Activated CD8-positive, alpha-beta memory T cell treated with anti-CD3 and anti-CD28 coated beads for 1 hour (primary cell): ENCODE data around the gene PCDH15.

Source experiments
- DNase-seq, 2 donors: peaks; one replicate each; pipeline ENCODE4 v3.0.0-alpha.2; 2020; ENCODE audit warnings: low read depth in 1 of 2; ENCODE audit errors: extremely low read depth in 1 of 2

PCDH15 gene

DNA sequence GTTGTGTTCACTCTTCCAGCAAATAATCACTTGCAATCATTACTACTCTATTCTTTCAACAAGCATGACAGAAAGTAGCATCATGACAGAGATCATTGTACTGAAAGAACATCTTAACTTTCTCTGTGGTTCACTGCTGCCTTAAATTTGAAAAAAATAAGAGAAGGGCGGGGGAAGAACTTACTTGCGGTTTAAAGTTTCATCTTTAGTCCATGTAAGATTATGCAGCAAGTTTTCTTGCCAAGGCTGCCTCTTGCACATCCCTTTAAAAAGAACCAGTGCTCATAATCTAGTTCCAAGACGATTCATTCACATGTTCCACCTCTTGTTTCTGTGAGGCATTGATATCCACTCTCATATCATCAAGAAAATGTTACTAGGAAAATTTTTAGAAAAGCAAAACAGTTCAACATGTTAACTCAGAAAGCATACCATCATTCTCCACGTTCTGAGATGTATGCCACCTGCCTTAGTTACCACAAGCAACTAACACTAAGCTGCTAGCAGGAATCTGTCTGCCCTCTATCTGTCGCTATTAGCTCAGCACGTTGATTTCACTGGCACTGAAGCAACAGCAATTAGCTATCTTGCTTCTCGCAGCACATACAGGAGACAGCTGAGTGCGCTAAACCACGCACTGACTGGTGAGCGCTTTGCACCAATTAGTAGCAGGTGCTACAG lies at the start of gene PCDH15:
Gene PCDH15 (minus strand): TSS at position 491 of the 681 bp plus-strand sequence. CDS start 136,969 bp downstream, outside the sequence.
- DNase-seq = no peak

DNA sequence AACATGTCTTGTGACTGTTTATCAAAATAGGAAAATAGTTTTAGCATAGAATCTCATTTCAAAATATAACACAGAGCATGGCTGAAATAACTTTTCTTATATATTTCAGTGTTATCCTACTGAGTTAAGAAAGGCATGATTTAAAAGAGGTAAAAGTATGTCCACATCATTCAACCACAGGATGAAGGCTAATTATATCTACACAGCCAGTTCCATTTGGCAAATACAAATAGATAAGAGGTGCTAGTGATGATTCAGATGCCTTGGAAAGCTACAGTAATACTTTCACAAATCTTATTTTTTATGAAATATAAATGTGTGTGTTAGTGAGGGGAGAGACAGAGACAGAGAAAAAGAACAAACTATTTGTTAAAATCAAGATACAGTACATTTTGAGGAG lies 42.9 kb upstream of the PCDH15 start:
- DNase-seq = no peak

DNA sequence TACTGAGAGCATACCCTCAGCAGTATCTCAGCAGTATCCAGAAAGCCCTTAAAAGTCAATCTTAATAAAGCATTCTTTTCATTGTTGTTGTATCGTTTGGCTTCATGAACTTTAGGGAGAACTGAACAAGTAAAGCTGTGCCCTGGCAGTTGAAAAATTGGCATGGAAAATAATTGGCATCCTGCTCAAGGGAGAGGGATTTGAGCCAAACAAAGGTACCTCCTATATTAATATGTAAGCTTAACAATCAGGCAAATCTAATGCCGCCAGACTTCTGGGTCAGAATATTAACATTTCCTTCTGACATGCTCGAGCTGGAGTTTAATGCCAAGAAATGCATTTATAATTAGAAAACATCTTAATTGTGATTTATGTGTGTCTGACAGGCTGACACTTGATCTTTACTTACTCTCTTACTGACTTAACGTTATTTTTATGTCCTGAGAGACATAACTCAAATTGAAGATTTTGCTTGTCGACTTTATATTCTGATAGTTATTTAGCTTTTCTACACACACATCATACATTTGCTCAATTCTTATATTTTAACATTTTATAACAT lies 42.1 kb upstream of the PCDH15 start:
- no peak for DNase-seq

DNA sequence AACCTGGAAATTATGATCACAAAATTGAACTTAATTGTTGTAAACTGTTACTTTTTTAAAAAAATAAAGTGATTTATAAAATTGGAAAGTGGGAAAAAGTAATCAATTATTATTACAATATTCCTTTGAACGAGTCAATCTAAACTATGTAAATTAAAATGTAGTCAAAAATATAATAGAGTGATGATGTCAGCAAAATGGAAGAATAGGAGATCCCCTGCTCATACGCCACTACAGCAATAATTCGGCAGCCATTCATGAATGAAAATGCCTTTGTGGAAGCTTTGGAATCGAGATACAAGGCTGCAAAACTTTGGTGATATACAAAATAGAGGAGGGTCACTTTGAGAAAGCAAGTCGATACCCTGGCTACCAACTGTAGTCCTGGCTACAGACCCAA lies 36.4 kb upstream of the PCDH15 start:
- DNase-seq = no peak

DNA sequence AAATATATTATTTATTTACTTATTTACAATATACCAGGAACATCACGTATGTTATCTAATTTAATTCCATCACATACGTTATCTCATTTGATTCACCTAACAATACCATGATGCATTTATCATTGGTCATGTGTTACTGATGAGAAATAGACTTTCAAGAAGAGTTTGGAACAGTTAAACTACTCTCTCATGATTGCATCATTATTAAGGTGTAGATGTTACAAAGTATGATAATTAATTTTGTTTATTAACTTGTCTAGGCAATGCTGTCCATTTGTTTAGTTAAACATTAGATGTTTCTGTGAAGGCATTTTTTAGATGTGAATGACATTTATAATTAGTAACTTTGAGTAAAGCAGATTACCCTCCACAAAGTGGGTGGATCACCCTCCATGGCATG lies 32.0 kb upstream of the PCDH15 start:
- no peak for DNase-seq

DNA sequence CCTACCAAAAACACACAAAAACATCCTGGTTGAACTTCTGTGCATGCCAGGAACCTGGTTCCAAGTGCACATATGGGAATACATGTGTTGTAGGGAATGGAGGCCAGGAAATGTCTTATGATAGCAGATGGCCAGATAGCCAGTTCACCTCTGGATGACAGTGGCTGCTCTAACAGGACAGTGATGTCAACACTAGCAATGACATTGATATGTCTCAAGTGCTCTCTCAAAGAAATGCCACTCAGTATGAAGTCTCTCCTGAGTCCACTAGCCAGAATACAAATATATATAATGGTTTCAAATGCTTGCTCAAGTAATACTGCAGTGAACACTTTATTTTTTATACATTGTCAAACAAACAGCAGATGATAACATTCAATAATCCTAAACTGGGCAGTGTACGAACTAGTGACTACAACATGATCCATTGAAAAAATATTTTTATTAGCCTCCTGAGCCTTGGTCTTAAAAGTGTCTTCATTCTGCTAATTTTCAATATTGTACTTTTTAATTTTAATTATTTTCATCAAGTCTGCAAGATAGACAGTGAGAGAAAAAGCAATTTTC lies 26.0 kb upstream of the PCDH15 start:
- DNase-seq = no peak

DNA sequence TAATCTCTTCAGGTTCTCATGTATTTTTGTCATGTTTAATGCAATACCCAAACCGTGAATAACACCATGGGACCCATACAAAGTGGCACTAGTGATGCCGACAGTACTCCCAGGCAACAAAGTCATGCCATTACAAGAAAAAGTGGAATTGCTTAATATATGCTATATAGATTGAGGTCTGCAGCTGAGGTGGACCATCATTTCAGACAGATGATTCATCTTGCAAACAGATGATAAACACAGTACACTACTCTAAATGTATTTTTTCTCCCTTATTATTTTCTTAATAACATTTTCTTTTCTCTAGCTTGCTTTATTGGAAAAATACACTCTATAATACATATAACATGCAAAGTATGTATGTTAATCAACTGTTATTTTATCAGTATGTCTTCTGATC lies 14.6 kb upstream of the PCDH15 start:
- DNase-seq = no peak

DNA sequence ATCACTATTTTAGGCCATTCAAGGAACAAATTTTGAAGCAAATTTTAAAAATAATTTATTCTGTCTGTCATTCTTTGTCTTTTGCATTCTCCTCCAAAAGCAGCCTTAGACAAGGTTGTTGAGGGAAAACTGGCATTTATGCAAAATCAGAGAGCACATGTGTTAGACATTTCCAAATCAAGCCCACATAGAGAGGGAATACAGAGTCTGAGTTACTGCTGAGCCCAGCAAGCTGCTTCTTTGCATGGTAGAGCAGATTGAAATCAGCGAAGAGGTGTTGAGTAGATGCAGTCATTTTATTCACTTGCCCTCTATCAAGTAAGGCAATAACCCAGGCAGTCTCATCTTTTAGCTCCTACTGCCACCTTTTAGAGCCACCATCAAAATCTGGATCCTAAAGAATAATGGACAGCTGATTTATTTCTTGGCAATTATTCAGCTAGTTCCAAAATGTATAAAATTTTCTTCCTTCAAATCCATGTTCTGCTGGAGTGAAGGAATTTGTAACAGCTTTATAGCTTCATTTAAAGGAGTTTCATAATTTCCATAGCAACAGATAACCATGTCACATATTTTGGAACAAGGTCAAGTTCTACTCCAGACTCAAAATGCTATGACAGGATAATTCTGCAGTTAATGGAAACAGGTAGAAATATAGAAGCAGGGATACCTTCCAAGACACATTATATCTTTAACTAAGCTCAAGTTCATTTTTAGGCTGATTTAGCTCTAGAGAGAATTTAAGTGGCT lies 7.3 kb upstream of the PCDH15 start:
- no peak for DNase-seq

DNA sequence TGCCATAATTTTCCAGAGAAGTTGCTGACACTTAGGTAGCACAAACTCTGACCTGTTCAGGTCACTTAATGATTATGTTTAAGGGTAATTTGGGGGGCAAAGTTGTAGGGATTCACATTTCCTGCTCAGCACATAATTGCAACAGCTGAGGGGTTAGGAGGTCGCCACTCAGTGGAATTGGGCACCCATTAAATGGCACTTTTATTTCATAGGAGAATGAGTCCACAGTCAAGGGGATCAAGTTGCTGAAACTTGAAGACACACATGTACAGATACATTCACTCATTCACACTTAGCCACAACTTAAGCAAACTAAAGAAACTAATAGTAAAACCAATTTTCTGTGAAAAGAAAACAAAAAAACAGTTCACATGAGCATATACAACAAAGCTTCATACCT lies 1.5 kb downstream of the PCDH15 start:
- no peak for DNase-seq

DNA sequence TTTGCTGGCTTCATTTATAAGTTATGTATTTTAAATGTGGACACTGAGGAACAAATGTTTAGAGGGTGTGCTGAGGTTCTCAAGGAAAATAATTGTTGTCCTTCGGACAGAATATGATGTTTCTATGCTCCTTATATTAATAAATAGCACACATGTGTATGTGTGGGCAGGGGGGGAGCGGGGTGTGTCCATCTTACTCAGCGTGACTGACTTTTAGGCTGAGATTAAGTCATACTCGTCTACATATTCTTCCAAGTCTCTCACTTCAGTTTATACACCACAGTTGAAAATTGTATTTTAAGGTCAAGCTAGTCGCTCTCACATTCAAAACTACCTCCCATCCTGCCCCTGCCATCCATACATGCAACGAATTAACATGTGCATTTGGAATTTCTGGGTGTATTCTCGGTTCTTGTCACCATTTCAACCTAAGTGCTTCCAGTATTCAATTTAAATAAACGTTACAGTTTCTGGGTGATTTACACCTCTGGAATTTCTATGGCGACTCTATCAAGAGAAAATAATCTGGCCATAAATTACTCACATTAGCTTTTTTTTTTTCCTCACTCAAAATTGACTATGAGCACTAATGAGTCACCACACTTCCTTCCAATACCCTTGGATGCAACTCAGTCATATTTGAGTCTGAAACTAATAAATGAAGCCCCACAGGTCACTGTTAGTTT lies 3.3 kb downstream of the PCDH15 start:
- DNase-seq = no peak

DNA sequence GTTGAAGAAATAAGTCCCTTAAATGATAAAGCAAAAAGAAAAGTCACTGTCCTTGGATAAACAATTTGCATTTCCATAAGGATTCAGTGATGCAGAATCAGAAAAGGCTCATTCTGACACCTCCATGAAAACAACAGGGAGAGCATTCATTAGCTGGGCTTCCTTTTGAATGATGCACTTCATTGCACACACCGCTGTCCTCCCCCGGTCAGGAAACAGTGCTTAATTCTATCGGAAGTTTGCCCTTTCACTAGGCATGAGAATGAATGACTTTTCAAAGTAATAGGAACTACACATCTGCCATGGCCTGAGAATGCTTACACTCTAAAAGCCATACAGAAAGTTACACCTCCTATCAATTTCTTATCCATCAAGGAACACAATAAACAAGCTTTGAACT lies 4.2 kb downstream of the PCDH15 start:
- no peak for DNase-seq

DNA sequence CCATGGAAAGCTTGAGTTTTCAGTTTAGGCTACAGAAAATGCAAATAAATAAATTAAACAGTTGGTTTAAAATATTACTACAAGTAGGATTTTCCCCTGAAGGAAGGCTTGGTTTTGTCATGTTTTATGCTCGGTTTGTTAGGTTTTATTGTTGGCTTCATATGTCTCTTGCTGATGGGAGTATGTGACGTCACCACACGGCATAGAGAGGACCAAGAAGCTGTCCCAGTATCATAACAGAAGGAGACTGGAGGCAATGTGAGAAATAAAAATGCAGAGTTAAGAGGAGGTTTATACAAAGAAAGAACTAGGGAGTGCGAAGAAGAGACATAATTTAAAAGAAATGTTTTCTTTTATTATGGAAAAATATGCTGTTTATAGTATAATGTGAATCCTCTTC lies 24.4 kb downstream of the PCDH15 start:
- DNase-seq = no peak

DNA sequence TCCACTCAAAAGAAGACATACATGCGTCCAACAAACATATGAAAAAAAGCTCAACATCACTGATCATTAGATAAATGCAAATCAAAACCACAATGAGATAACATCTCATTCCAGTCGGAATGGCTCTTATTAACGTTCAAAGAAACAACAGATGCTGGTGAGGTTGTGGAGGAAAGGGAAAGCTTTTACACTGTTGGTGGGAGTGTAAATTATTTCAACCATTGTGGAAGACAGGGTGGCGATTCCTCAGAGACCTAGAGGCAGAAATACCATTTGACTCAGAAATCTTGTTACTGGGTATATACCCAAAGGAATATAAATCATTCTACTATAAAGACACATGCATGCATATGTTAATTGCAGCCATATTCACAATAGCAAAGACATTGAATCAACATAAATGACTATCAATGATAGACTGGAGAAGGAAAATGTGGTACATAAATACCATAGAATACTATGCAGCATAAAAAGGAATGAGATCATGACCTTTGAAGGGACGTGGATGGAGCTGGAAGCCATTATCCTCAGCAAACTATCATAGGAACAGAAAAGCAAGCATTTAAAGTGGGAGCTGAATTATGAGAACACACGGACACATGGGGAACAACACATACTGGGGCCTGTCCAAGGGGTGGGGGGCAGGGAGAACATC lies 28.4 kb downstream of the PCDH15 start:
- no peak for DNase-seq

DNA sequence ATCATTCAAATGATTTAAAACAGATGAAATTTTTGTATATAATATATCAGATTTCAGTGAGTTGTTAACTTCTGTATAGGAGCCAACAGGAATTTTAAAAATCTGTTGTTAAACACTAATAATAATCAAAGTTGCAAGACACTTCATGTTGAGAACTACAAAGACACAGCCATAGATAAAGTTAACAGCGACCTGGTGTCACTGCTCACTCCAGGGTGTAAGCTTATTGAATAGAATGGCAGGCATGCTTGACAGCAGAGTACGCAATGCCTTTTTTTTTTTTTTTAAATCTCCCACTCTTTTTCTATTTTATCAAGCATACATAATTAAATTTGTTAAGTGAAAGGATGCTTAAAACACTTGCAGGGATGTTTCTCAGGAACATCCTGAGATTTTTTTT lies 32.0 kb downstream of the PCDH15 start:
- DNase-seq = no peak

DNA sequence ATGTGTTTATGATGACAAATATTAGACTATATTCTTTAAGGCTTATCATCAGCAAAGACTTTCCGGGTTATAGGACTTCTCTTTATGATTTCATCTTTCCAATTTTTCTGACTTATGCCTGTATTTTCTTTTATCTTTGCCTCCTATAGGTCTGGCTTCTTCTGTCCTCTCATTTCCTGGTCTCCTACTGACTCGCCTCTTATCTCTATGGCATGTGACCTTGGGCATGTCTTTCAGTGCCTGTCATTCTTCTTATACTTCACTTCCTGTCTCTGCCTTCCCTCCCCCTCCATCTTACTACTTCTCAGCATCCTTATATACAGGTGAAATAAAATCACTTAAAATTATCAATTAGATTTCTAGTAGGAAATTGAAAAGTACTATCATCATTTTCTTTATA lies 42.2 kb downstream of the PCDH15 start:
- no peak for DNase-seq

DNA sequence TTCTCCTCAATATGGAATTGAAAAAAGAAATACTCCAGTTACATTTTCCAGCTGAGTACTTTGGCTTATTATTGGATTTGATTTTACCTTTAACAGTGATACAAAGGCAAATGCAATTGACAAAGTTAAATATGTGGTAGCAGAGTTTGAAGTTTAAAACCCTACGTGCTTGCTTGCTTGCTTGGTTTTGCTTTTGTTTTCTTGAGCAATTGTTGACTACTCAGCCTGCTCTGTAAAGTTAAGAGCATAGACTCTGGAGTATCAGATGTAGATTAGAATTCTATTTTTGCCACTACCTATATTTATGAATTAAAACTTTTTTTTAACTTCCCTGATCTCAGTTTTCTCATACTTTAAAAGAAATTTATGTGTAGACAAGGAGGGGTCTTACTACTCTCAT lies 51.4 kb downstream of the PCDH15 start:
- no peak for DNase-seq

DNA sequence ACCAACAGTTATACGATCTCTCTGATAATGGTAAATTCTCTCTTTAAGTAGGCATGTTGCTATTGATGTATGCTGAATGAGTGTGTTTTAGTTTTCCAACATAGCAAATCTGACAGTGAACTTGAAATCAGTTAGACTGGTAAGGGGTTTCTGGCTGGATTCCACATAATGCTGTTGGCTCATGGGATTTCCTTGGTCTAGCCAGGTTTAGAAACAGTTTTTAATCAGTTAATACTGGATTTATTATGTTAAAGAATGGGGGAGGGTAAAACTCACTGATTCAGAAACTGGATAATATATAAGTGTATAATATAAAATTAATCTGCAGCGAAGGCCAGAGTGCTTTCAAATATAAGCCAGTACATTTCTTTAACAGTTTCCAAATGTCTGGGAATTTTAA lies 55.6 kb downstream of the PCDH15 start:
- no peak for DNase-seq

DNA sequence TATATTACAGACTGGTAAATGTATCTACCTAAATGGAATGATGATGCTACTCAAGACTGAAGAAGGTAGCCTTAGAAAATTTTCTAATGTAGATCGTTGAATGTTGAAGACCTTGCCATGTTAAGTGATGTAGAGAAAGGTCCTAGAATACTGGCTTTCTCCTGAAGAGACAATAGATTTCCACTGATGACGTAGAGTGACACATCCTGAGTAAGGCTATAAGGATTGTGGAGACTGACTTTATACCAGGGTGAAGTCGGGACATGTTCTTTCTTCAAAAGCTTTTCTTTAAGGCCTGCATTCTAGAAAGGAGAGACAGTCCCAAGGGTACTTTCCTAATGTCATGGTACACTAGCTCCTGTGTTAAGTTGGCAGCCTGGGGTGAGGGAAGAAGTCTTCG lies 58.6 kb downstream of the PCDH15 start:
- no peak for DNase-seq

DNA sequence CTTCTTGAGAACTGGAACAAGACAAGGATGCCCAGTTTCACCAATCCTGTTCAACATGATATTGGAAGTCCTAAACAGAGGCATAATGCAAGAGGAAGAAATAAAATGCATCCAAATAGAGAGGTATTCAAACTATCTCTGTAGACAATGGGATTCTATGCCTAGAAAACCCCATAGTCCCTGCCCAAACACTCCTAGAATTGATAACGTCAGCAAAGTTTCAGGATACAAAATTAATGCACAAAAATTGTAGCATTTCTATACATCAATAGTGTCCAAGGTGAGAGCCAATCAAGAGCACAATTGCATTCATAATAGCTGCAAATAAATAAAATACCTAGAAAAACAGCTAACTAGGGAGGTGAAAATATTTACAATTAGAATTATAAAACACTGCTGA lies 72.5 kb downstream of the PCDH15 start:
- no peak for DNase-seq

DNA sequence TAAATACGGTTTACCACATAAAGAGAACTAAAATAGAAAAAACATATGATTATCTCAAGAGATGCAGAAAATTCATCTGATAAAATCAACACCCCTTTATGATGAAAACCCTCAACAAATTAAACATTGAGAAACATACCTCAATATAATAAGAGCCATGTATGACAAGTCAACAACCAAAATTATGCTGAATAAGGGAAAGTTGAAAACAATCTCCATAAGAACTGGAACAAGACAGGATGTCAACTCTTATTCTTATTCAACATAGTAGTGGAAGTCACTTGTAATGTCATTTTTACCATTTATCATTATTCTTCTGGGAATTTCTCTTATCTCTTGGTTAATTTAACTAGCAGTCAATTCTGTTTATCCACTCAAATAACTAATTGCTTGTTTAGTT lies 79.0 kb downstream of the PCDH15 start:
- DNase-seq = no peak

DNA sequence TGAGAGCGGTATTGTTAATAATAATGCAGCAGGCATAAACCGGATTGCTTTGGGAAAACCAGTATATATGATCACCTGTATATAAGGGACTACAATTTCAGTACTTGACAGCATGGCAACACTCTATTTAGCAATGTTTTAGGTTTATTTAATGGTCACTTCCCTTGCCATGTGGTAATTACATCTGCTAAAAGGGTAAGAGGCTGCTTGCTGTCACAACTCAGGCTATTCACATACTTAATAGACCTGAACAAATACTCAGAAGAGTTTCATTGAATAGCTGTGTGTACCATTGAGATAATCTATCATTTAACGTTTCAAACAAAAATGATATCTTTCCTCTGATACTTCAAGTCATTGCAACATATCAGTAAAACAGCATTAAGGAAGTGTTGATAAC lies 90.1 kb downstream of the PCDH15 start:
- no peak for DNase-seq
